GM10266 (cell line): ENCODE results near the gene FOXN1.
A peak's percentile ranks its signal among the peaks of the same experiment; 100 is the strongest.

Source experiments
- DNase-seq: peaks from one replicate; pipeline ENCODE4 v3.0.0; 2012; ENCODE audit errors: extremely low spot score
- TF ChIP-seq, protein P1 (sequence below): IDR thresholded peaks from 2 replicates; pipeline ENCODE4 v1.5.1; 2012; ENCODE audit warnings: mild to moderate bottlenecking, low read depth; ENCODE audit not compliant: control insufficient read depth, insufficient read depth; ENCODE audit errors: missing control alignments

The FOXN1 gene

DNA sequence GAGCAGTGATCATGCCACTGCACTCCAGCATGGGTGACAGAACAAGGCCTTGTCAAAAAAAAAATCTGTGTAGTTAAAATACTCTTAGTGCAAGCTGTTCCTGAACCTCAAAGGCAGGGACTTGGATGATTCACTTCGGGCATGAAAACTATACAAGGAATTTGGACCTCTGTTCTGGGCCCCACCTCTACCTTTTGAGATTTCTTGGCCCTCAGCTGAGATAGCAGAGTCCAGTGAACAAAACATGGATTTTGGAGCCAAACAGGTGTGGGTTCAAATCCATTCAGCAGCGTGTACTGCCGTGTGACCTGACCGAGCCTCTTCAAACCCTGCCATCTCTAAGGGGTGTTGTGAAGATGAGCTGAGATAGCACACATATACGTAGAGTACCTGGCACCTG is 25.9 kb upstream of the FOXN1 start:
- TF ChIP-seq, protein P1, sequence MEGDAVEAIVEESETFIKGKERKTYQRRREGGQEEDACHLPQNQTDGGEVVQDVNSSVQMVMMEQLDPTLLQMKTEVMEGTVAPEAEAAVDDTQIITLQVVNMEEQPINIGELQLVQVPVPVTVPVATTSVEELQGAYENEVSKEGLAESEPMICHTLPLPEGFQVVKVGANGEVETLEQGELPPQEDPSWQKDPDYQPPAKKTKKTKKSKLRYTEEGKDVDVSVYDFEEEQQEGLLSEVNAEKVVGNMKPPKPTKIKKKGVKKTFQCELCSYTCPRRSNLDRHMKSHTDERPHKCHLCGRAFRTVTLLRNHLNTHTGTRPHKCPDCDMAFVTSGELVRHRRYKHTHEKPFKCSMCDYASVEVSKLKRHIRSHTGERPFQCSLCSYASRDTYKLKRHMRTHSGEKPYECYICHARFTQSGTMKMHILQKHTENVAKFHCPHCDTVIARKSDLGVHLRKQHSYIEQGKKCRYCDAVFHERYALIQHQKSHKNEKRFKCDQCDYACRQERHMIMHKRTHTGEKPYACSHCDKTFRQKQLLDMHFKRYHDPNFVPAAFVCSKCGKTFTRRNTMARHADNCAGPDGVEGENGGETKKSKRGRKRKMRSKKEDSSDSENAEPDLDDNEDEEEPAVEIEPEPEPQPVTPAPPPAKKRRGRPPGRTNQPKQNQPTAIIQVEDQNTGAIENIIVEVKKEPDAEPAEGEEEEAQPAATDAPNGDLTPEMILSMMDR: no peak
- DNase-seq: no peak

DNA sequence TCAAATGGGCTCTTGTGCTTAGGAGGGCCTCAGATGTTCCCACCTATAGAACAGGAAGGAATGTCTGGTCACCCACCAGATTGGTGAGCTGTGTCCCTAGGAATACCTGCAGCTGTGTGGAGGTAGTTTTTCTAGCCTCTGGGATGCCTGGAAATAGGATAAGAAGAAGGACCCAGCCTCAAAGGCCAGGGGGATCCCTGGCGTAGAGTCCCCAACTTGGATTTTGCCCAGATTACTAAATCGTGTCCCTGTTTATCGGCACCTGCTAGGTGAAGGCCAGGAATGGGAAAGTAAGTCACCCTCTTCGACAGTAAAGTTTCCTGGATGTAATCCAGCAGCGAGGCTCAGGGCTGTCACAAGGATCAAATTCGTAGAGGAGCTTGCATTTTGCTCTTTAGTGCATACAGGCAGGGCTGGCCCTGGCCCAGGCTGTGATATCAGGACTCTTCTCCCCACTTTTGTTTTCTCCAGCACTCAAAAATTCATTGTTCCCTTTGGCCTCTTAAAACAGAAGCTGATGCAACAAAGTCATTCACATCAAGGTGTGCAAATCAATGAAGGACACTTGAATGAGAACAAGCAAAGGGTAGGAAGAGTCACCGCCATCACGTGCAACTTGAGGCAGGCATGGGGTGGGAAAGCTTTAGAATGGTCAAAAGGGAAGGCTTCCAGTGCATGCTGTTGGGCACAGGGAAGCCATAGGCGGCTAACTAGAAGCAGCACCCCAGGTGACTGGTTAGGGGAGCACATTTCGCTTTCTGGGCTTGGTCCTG is 25.2 kb upstream of the FOXN1 start:
- no peak for DNase-seq

DNA sequence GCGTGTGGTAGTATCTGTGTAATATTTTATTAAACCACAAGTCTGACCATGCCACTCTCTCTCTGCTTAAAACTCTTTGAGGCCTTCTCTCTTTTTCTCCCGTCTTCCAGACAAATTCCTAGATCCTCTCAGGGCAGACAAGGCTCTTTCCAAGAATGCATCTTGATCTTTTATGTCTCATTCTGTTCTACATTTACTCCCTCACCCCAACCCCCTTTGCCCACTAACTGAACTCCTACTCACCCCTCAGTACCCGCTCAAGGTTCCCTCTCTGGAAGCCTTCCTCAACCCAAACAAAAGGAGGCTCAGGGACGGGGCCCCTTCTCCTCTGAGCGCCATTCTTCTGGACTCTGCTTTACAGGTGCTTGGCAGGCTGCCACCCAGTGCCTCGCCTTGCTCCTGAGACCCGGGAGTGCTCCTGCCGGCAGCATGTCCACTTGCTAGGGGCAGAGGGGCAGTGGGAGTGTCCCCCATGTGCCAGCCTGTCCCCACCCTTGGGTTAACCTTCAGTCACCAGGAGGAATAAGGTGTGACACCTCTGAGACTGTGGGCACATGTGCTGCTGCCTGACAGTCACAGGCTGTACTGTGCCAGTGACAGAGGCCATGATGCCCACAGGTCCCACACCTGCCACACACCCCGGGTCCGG is 23.5 kb upstream of the FOXN1 start:
- TF ChIP-seq, protein P1: no peak
- no peak for DNase-seq

More for the DNA sequence above, 25.2 kb upstream of the FOXN1 start:
- TF ChIP-seq, protein P1: no peak

DNA sequence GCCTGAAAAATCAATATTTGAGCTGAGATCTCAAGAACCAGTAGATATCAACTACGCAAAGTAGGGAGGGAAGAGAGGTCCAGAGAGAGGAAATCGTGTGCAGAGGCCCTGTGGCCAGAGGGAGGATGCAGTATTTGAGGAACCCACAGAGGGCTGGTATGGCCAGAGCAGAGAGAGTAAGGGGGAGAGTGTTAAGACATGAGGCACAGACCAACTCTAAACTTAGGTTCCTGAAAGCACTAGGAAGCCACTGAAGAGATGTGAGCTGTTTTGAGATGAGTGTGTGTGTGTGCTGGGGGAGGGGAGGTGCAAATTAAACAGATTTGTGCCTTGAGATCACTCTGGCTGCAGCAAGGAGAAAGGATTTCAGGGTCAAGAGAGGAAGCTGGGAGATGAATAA is 21.9 kb upstream of the FOXN1 start:
- TF ChIP-seq, protein P1: no peak
- peak; percentile 73 for DNase-seq

DNA sequence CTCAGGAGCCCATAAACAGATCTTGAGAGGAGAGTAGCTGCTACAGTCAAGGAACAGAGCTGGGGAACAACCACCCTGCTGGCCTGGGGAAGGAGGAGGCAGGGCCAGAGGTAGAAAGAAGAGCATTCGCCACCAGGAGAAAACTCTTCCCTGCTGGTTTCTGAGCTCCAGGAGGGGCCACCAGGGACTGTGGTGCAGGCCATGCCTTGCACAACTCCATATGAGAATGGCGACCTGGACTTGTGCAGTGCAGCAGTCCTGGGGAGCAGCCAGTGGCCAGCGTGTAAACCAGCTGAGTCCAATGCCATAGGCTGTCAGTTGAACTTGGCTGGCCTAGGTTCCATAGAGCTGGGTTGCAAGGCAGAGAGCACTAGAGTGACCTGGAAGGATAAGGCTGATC is 21.1 kb upstream of the FOXN1 start:
- TF ChIP-seq, protein P1: no peak
- DNase-seq: no peak

DNA sequence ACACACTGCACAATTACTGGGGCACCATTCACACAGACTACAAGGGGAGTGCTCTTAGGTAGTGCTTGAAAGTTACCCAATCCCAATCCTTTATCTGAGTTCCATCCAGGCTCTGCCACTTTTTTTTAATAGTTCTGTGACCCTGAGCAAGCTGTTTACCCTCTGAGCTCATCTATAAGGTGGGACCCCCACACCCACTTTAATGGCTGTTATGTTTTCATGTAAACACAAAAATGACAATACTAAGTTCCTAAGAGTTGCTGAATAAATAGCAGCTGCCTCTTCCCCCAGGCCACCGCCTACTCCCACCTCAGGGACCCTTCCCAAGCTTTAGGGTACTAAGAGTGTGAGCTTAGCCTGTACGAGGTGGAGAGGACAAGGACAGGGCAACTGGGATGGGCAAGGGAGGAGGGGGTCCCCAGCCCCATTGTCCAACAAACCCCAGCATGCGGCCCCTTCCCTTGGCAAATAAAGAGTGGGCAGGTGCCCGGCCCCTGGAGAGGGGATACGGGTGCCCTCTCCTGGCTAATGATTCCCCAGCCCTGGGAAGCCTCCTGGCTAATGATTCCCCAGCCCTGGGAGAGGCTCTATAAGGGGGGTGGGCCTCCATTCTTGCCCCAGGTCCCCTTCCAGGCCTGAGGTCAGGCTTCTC is 18.1 kb upstream of the FOXN1 start:
- DNase-seq: no peak
- TF ChIP-seq, protein P1: no peak
